GM23248 (cell line): ENCODE results near the gene RAB3IL1. TPM values are rescaled to one million over a fixed set of nuclear protein-coding genes. Genes with fewer than 3 reads are reported as not detected.

Experiments
- DNase-seq: peaks from one replicate; pipeline ENCODE4 v3.0.0-alpha.2; 2015
- H2AFZ ChIP-seq: fragments of 200-600 bp; sonication (generic); 2 replicates; pipeline ENCODE4 v1.6.1; 2016; ENCODE audit warnings: antibody characterized with exemption
- H3F3A ChIP-seq: fragments of 200-600 bp; sonication (generic); 2 replicates; pipeline ENCODE4 v1.6.1; 2016; ENCODE audit warnings: mild to moderate bottlenecking, antibody characterized with exemption, mixed run types; ENCODE audit not compliant: insufficient read depth
- H3K27ac ChIP-seq: fragments of 200-600 bp; sonication (generic); 2 replicates; pipeline ENCODE4 v1.5.1; 2016; ENCODE audit warnings: mild to moderate bottlenecking
- H3K27me3 ChIP-seq: fragments of 200-600 bp; sonication (generic); replicated peaks from 2 replicates; pipeline ENCODE4 v1.6.1; 2016; ENCODE audit warnings: mild to moderate bottlenecking; ENCODE audit not compliant: insufficient read depth
- H3K36me3 ChIP-seq: fragments of 200-600 bp; sonication (generic); 2 replicates; pipeline ENCODE4 v1.6.1; 2016; ENCODE audit warnings: low read depth, mild to moderate bottlenecking
- H3K4me1 ChIP-seq: fragments of 200-600 bp; sonication (generic); 2 replicates; pipeline ENCODE4 v1.6.1; 2016; ENCODE audit warnings: mild to moderate bottlenecking; ENCODE audit not compliant: insufficient read depth
- H3K4me2 ChIP-seq: fragments of 200-600 bp; sonication (generic); one replicate; pipeline ENCODE4 v1.6.1; 2016; ENCODE audit warnings: mild to moderate bottlenecking; ENCODE audit not compliant: unreplicated experiment
- H3K4me3 ChIP-seq: fragments of 200-600 bp; sonication (generic); 2 replicates; pipeline ENCODE4 v1.5.1; 2016; ENCODE audit warnings: mild to moderate bottlenecking
- H3K79me2 ChIP-seq: fragments of 200-600 bp; sonication (generic); 2 replicates; pipeline ENCODE4 v1.6.1; 2016; ENCODE audit warnings: mild to moderate bottlenecking; ENCODE audit not compliant: insufficient read depth
- H3K9ac ChIP-seq: fragments of 200-600 bp; sonication (generic); 2 replicates; pipeline ENCODE4 v1.6.1; 2016; ENCODE audit warnings: mild to moderate bottlenecking
- H3K9me2 ChIP-seq: fragments of 200-600 bp; sonication (generic); 2 replicates; pipeline ENCODE4 v1.6.1; 2016; ENCODE audit warnings: mixed run types, mild to moderate bottlenecking, moderate library complexity; ENCODE audit not compliant: insufficient read depth
- H3K9me3 ChIP-seq: fragments of 200-600 bp; sonication (generic); one replicate; pipeline ENCODE4 v1.6.1; 2017; ENCODE audit warnings: low read depth
- H4K20me1 ChIP-seq: fragments of 200-600 bp; sonication (generic); 2 replicates; pipeline ENCODE4 v1.6.0; 2016; ENCODE audit not compliant: insufficient read depth
- EZH2 ChIP-seq: fragments of 200-600 bp; sonication (generic); IDR thresholded peaks from 2 replicates; pipeline ENCODE4 v1.6.1; 2018; ENCODE audit warnings: antibody characterized with exemption, mild to moderate bottlenecking; ENCODE audit not compliant: insufficient read depth, poor library complexity, severe bottlenecking
- EZH2phosphoT487 ChIP-seq: fragments of 200-600 bp; sonication (generic); IDR thresholded peaks from 2 replicates; pipeline ENCODE4 v1.6.1; 2018; ENCODE audit warnings: antibody characterized with exemption, moderate library complexity, mild to moderate bottlenecking, low read depth; ENCODE audit not compliant: insufficient read depth
- WGBS, 2 experiments: methylation state at CpG; one replicate each; pipeline ENCODE4 v1.1.6; 2015 to 2017; ENCODE audit warnings: low lambda C conversion rate in 2 of 2, low coverage in 1 of 2; ENCODE audit errors: missing lambda C conversion rate in 2 of 2; 5-methylcytosine and 5-hydroxymethylcytosine counted together
- in situ Hi-C: fragments of 300-500 bp; cut with MboI; formaldehyde crosslinking; loops from 2 replicates; pipeline ENCODE4 v1.15.0; 2020
- polyA plus RNA-seq: library from polyadenylated mRNA; unstranded; fragments of >200 nt; fragmentation: Nextera tagmentation; extraction: Ambion mirVana; gene quantifications from 2 replicates; pipeline ENCODE4 v1.2.1, GENCODE V29; 2016
- total RNA-seq: library from RNA; depleted of rRNA; stranded (reverse); fragments of >200 nt; shearing (Covaris generic); gene quantifications from 2 replicates; pipeline ENCODE4 v1.2.3, GENCODE V29; 2014

The RAB3IL1 gene
- total and polyA plus RNA-seq, 2 experiments from 2014 or later: 3.3 to 6.6 TPM

- Histone ChIP-seq H3K9ac (no peak overlapping the region), H3K79me2 (no peaks in the 10 kb centered on the region), H3K27me3 (no peaks in the 10 kb centered on the region), H3K9me3 (no peaks in the 10 kb centered on the region), H2AFZ (no peak overlapping the region), H3K4me1 (no peaks in the 10 kb centered on the region), H3K36me3 (no peaks in the 10 kb centered on the region), H3K27ac (no peak overlapping the region), H3F3A (no peaks in the 10 kb centered on the region), H3K4me2 (no peak overlapping the region), H3K9me2 (no peaks in the 10 kb centered on the region), H3K4me3 (no peak overlapping the region), H4K20me1 (no peaks in the 10 kb centered on the region)
- TF ChIP-seq EZH2 (no peak), EZH2phosphoT487 (no peak)
- no peak for DNase-seq
- 90 to 92% methylated on average over 16 of the region's 16 CpGs for WGBS, 2 experiments
- in situ Hi-C loops: no loop called here
Measured at GRCh38 chr11:61860054-61860903, 57.1 kb downstream of the RAB3IL1 start.

- Histone ChIP-seq H3K9me3 (no peaks in the 10 kb centered on the region), H3K4me2 (no peak overlapping the region), H3K4me1 (no peaks in the 10 kb centered on the region), H3K9ac (no peak overlapping the region), H4K20me1 (no peaks in the 10 kb centered on the region), H3K79me2 (no peaks in the 10 kb centered on the region), H3K36me3 (no peaks in the 10 kb centered on the region), H3K27ac (no peak overlapping the region), H3K9me2 (no peaks in the 10 kb centered on the region), H3K27me3 (no peaks in the 10 kb centered on the region), H3F3A (no peaks in the 10 kb centered on the region), H2AFZ (no peak overlapping the region), H3K4me3 (no peak overlapping the region)
- TF ChIP-seq EZH2phosphoT487 (no peak), EZH2 (no peak)
- DNase-seq: no peak
- in situ Hi-C loops: no loop called here
- WGBS, 2 experiments: 91 to 95% methylated on average over 12 of the region's 12 CpGs
Measured at GRCh38 chr11:61855939-61856680, 61.3 kb downstream of the RAB3IL1 start.

GRCh38 chr11:61854966-61855714 lies 62.2 kb downstream of the RAB3IL1 start:
- no peaks in the 10 kb centered on the region for H4K20me1 ChIP-seq
- 87% methylated on average over 14 of the region's 14 CpGs for WGBS, 2 experiments
- no peaks in the 10 kb centered on the region for H3K9me2 ChIP-seq
- H3K4me1 ChIP-seq: no peaks in the 10 kb centered on the region
- no peak for DNase-seq
- in situ Hi-C loops: no loop called here
- H3K36me3 ChIP-seq: no peaks in the 10 kb centered on the region
- no peak for TF ChIP-seq EZH2
- TF ChIP-seq EZH2phosphoT487: no peak
- no peak overlapping the region for H2AFZ ChIP-seq
- H3K9me3 ChIP-seq: no peaks in the 10 kb centered on the region
- H3K4me3 ChIP-seq: no peak overlapping the region
- H3K9ac ChIP-seq: no peak overlapping the region
- no peak overlapping the region for H3K27ac ChIP-seq
- no peaks in the 10 kb centered on the region for H3K27me3 ChIP-seq
- no peaks in the 10 kb centered on the region for H3F3A ChIP-seq
- no peaks in the 10 kb centered on the region for H3K79me2 ChIP-seq
- H3K4me2 ChIP-seq: no peak overlapping the region

GRCh38 chr11:61854206-61854895 lies 63.0 kb downstream of the RAB3IL1 start:
- H3K27me3 ChIP-seq: no peaks in the 10 kb centered on the region
- 95 to 96% methylated on average over 17 of the region's 17 CpGs for WGBS, 2 experiments
- no peak overlapping the region for H3K4me3 ChIP-seq
- no peaks in the 10 kb centered on the region for H3K79me2 ChIP-seq
- in situ Hi-C loops: no loop called here
- H3K4me1 ChIP-seq: no peaks in the 10 kb centered on the region
- H3K36me3 ChIP-seq: no peaks in the 10 kb centered on the region
- H4K20me1 ChIP-seq: no peaks in the 10 kb centered on the region
- H3K4me2 ChIP-seq: no peak overlapping the region
- no peaks in the 10 kb centered on the region for H3K9me2 ChIP-seq
- no peaks in the 10 kb centered on the region for H3F3A ChIP-seq
- H3K27ac ChIP-seq: no peak overlapping the region
- H3K9ac ChIP-seq: no peak overlapping the region
- TF ChIP-seq EZH2phosphoT487: no peak
- TF ChIP-seq EZH2: no peak
- no peak overlapping the region for H2AFZ ChIP-seq
- DNase-seq: no peak
- H3K9me3 ChIP-seq: no peaks in the 10 kb centered on the region
